H1 (cell line): ENCODE data around the gene AURKB. TPM values are rescaled to one million over a fixed set of nuclear protein-coding genes. Genes with fewer than 3 reads are reported as not detected.
A peak's percentile ranks its signal among the peaks of the same experiment; 100 is the strongest.

Source experiments
- CTCF ChIA-PET: fragments of 300-600 bp; sonication (Branson Sonifier 250); formaldehyde crosslinking; loops from one replicate; lab custom pipeline; 2021; ENCODE audit not compliant: partially characterized antibody; lab: Charles Lee
- POLR2A ChIA-PET: fragments of 300-600 bp; sonication (Branson Sonifier 250); formaldehyde crosslinking; loops from one replicate; lab custom pipeline; 2021; ENCODE audit warnings: inconsistent platforms; ENCODE audit not compliant: partially characterized antibody; lab: Charles Lee
- DNase-seq, 2 experiments: peaks; one replicate each; pipeline versions ENCODE4 v3.0.0 to v3.0.0-alpha.2; 2010 to 2022; ENCODE audit warnings: low spot score in 2 of 2, low read depth in 1 of 2, mixed read lengths in 1 of 2
- FAIRE-seq: peaks from 2 replicates; lab custom pipeline; 2011; peaks lifted over from hg19 to GRCh38; lab: Jason Lieb, UNC
- H2AFZ ChIP-seq: 2 replicates; pipeline ENCODE4 v1.8.1; 2012; ENCODE audit warnings: low read length, inconsistent platforms
- H2AK5ac ChIP-seq: 2 replicates; pipeline ENCODE4 v1.6.1; 2013; ENCODE audit warnings: low read depth, low read length
- H2BK120ac ChIP-seq: replicated peaks from 2 replicates; pipeline ENCODE3; 2013; ENCODE audit warnings: low read depth, low read length, inconsistent platforms
- H2BK12ac ChIP-seq: 2 replicates; pipeline ENCODE4 v1.6.1; 2013; ENCODE audit warnings: low read depth, low read length
- H2BK15ac ChIP-seq: 2 replicates; pipeline ENCODE4 v1.6.1; 2013; ENCODE audit warnings: low read length
- H2BK20ac ChIP-seq: 2 replicates; pipeline ENCODE4 v1.6.1; 2013; ENCODE audit warnings: low read length
- H2BK5ac ChIP-seq: 2 replicates; pipeline ENCODE4 v1.6.1; 2013; ENCODE audit warnings: low read depth, low read length
- H3K14ac ChIP-seq: 2 replicates; pipeline ENCODE4 v1.6.1; 2013; ENCODE audit warnings: inconsistent platforms; ENCODE audit not compliant: insufficient read length
- H3K18ac ChIP-seq: 2 replicates; pipeline ENCODE4 v1.6.1; 2013; ENCODE audit warnings: low read length; ENCODE audit errors: extremely low read depth
- H3K23ac ChIP-seq: 2 replicates; pipeline ENCODE4 v1.6.1; 2013; ENCODE audit warnings: inconsistent platforms; ENCODE audit not compliant: insufficient read length
- H3K23me2 ChIP-seq: 2 replicates; pipeline ENCODE4 v1.6.1; 2013; ENCODE audit warnings: low read depth, low read length
- H3K27ac ChIP-seq: 2 replicates; pipeline ENCODE4 v1.6.1; 2011; ENCODE audit warnings: low read depth, low read length, inconsistent platforms
- H3K27me3 ChIP-seq, 4 experiments: replicated peaks in 1 of 4; 1 replicate in 1 of 4; 2 replicates in 3 of 4; pipeline versions ENCODE4 v1.6.1 to v1.8.1; 2011 to 2013; ENCODE audit warnings: low read length in 3 of 4, mild to moderate bottlenecking in 3 of 4, inconsistent platforms in 2 of 4, mixed read lengths in 2 of 4, moderate library complexity in 1 of 4; ENCODE audit not compliant: control insufficient read depth in 3 of 4, insufficient read depth in 3 of 4; ENCODE audit errors: extremely low read depth in 1 of 4
- H3K36me3 ChIP-seq, 4 experiments: 2 replicates each; pipeline versions ENCODE4 v1.6.1 to v1.8.1; 2011 to 2013; ENCODE audit warnings: mild to moderate bottlenecking in 4 of 4, low read length in 3 of 4, moderate library complexity in 2 of 4, control low read depth in 1 of 4, inconsistent platforms in 1 of 4; ENCODE audit not compliant: insufficient read depth in 4 of 4, control insufficient read depth in 2 of 4
- H3K4ac ChIP-seq: replicated peaks from 2 replicates; pipeline ENCODE3; 2013; ENCODE audit warnings: low read length, low read depth, mixed read lengths, inconsistent platforms; ENCODE audit not compliant: insufficient read length
- H3K4me1 ChIP-seq, 4 experiments: replicated peaks in 1 of 4; 1 replicate in 1 of 4; 2 replicates in 3 of 4; pipeline versions ENCODE4 v1.6.1 to v1.8.1; 2011 to 2013; ENCODE audit warnings: low read length in 3 of 4, inconsistent platforms in 2 of 4, mixed read lengths in 1 of 4; ENCODE audit not compliant: insufficient read depth in 4 of 4, control insufficient read depth in 3 of 4
- H3K4me2 ChIP-seq, 2 experiments: 2 replicates each; pipeline versions ENCODE4 v1.6.1 to v1.8.1; 2011 to 2013; ENCODE audit warnings: low read depth in 2 of 2, low read length in 2 of 2, control low read depth in 1 of 2, inconsistent platforms in 1 of 2, mild to moderate bottlenecking in 1 of 2; ENCODE audit not compliant: insufficient read depth in 1 of 2
- H3K4me3 ChIP-seq, 4 experiments: fragments of 200-600, 300-600 bp in 1 of 4; sonication (generic), shearing (Covaris generic), sonication (Bioruptor Twin) in 1 of 4; 2 replicates each; pipeline versions ENCODE4 v1.5.1 to v1.8.1; 2011 to 2016; ENCODE audit warnings: low read length in 4 of 4, low read depth in 3 of 4, control low read depth in 2 of 4, inconsistent platforms in 2 of 4, mild to moderate bottlenecking in 2 of 4, mixed read lengths in 1 of 4, moderate library complexity in 1 of 4; ENCODE audit not compliant: insufficient read depth in 2 of 4; ENCODE audit errors: extremely low read depth in 1 of 4
- H3K56ac ChIP-seq: replicated peaks from 2 replicates; pipeline ENCODE3; 2013; ENCODE audit warnings: low read depth, mild to moderate bottlenecking, mixed read lengths, low read length, inconsistent platforms; ENCODE audit not compliant: insufficient read length
- H3K79me1 ChIP-seq: 2 replicates; pipeline ENCODE4 v1.6.1; 2013; ENCODE audit warnings: low read depth, low read length, control low read depth
- H3K79me2 ChIP-seq, 2 experiments: 2 replicates each; pipeline versions ENCODE4 v1.6.1 to v1.8.1; 2012 to 2013; ENCODE audit warnings: low read length in 2 of 2, mild to moderate bottlenecking in 2 of 2, inconsistent platforms in 1 of 2; ENCODE audit not compliant: insufficient read depth in 2 of 2, control insufficient read depth in 1 of 2
- H3K9ac ChIP-seq, 4 experiments: replicated peaks in 1 of 4; 1 replicate in 1 of 4; 2 replicates in 3 of 4; pipeline versions ENCODE4 v1.6.1 to v1.8.1; 2011 to 2013; ENCODE audit warnings: low read depth in 3 of 4, low read length in 3 of 4, control low read depth in 2 of 4, mild to moderate bottlenecking in 2 of 4, moderate library complexity in 2 of 4, inconsistent platforms in 1 of 4; ENCODE audit errors: extremely low read depth in 1 of 4
- H3K9me3 ChIP-seq, 2 experiments: 2 replicates each; pipeline versions ENCODE4 v1.6.1 to v1.8.1; 2012 to 2013; ENCODE audit warnings: mild to moderate bottlenecking in 2 of 2, moderate library complexity in 2 of 2, control low read depth in 1 of 2, inconsistent platforms in 1 of 2, low read depth in 1 of 2, low read length in 1 of 2, mixed read lengths in 1 of 2; ENCODE audit not compliant: insufficient read depth in 2 of 2
- H4K20me1 ChIP-seq, 2 experiments: replicated peaks in 1 of 2; 2 replicates each; pipeline versions ENCODE3 to v1.8.1; 2011 to 2013; ENCODE audit warnings: inconsistent platforms in 2 of 2, low read length in 2 of 2, mild to moderate bottlenecking in 1 of 2; ENCODE audit not compliant: insufficient read depth in 2 of 2, control insufficient read depth in 1 of 2
- H4K5ac ChIP-seq: 2 replicates; pipeline ENCODE4 v1.6.1; 2013; ENCODE audit warnings: low read length, low read depth, mixed read lengths, inconsistent platforms; ENCODE audit not compliant: insufficient read length
- H4K8ac ChIP-seq: 2 replicates; pipeline ENCODE4 v1.8.0; 2013; ENCODE audit warnings: mild to moderate bottlenecking, moderate library complexity, low read length, inconsistent platforms; ENCODE audit not compliant: insufficient read depth; ENCODE audit errors: extremely low read depth
- H4K91ac ChIP-seq: replicated peaks from 2 replicates; pipeline ENCODE3; 2013; ENCODE audit warnings: low read length, mixed read lengths, inconsistent platforms; ENCODE audit not compliant: insufficient read length
- BACH1 ChIP-seq: IDR thresholded peaks from 2 replicates; pipeline ENCODE4 v1.6.1; 2012; ENCODE audit warnings: low read length, improper control_type of control experiment
- CHD2 ChIP-seq: IDR thresholded peaks from 2 replicates; pipeline ENCODE4 v1.6.1; 2012; ENCODE audit warnings: low read length, improper control_type of control experiment
- CREB1 ChIP-seq: IDR thresholded peaks from 2 replicates; pipeline ENCODE4 v1.6.1; 2012; ENCODE audit warnings: inconsistent platforms
- CTBP2 ChIP-seq: IDR thresholded peaks from 2 replicates; pipeline ENCODE4 v1.7.0; 2011; ENCODE audit warnings: borderline replicate concordance, mild to moderate bottlenecking, moderate library complexity, mixed read lengths, low read length; ENCODE audit not compliant: insufficient read depth, insufficient read length
- EGR1 ChIP-seq: IDR thresholded peaks from 2 replicates; pipeline ENCODE4 v1.6.1; 2011; ENCODE audit warnings: low read depth, low read length, borderline replicate concordance
- EP300 ChIP-seq, 2 experiments: IDR thresholded peaks; 1 replicate in 1 of 2; 2 replicates in 1 of 2; pipeline ENCODE4 v1.6.1; 2011 to 2012; ENCODE audit warnings: low read depth in 2 of 2, low read length in 2 of 2, mild to moderate bottlenecking in 2 of 2, borderline replicate concordance in 1 of 2, inconsistent platforms in 1 of 2, moderate library complexity in 1 of 2
- EZH2 ChIP-seq: fragments of 200-600 bp; sonication (generic); IDR thresholded peaks from 2 replicates; pipeline ENCODE4 v1.7.1; 2012; ENCODE audit warnings: low read depth, mild to moderate bottlenecking, moderate library complexity, low read length, inconsistent platforms; ENCODE audit not compliant: severe bottlenecking
- FOSL1 ChIP-seq: IDR thresholded peaks from 2 replicates; pipeline ENCODE4 v1.6.1; 2011; ENCODE audit warnings: mild to moderate bottlenecking, low read depth, low read length, moderate library complexity; ENCODE audit not compliant: insufficient read depth
- KDM1A ChIP-seq: fragments of 200-600, 300-600 bp; sonication (generic); IDR thresholded peaks from 2 replicates; pipeline ENCODE4 v1.7.1; 2016; ENCODE audit warnings: mild to moderate bottlenecking, low read length, borderline replicate concordance
- MAFK ChIP-seq: IDR thresholded peaks from 2 replicates; pipeline ENCODE4 v1.6.1; 2012; ENCODE audit warnings: low read depth, mild to moderate bottlenecking, improper control_type of control experiment, low read length
- SIN3A ChIP-seq, 2 experiments: IDR thresholded peaks in 1 of 2; conservative IDR thresholded peaks in 1 of 2; 2 replicates each; pipeline ENCODE4 v1.6.1; 2011 to 2012; ENCODE audit warnings: low read length in 2 of 2, improper control_type of control experiment in 1 of 2, low read depth in 1 of 2, mild to moderate bottlenecking in 1 of 2
- SP1 ChIP-seq: IDR thresholded peaks from 2 replicates; pipeline ENCODE4 v1.6.1; 2011; ENCODE audit warnings: low read depth, low read length
- WGBS, 2 experiments: shearing (Covaris generic) in 1 of 2; methylation state at CpG; one replicate each; pipeline versions ENCODE4 v1.1.6 to v1.1.7; 2013 to 2015; ENCODE audit warnings: low lambda C conversion rate in 2 of 2, mixed read lengths in 2 of 2, inconsistent platforms in 1 of 2, low coverage in 1 of 2, missing lambda C conversion rate in 1 of 2; ENCODE audit not compliant: insufficient replicate concordance in 2 of 2, insufficient coverage in 1 of 2, insufficient read length in 1 of 2; ENCODE audit errors: extremely low coverage in 1 of 2, missing lambda C conversion rate in 1 of 2; 5-methylcytosine and 5-hydroxymethylcytosine counted together
- polyA plus RNA-seq, 7 experiments: library from polyadenylated mRNA; depleted of rRNA in 3 of 7; stranded (reverse) in 5 of 7; unstranded in 2 of 7; fragments of >200 nt in 5 of 7; fragments of 200-250 nt in 2 of 7; gene quantifications; 1 replicate in 5 of 7; 2 replicates in 1 of 7; 4 replicates in 1 of 7; pipeline versions ENCODE4 v1.2.1 to v1.2.3, GENCODE V29; 2011 to 2013; ENCODE audit warnings: missing spikeins in 2 of 7, mixed read lengths in 2 of 7
- total RNA-seq: library from RNA; stranded (reverse); fragmentation: NEBNext Ultra II Directional; extraction: Animal tissue kit (Norgen Biotek cat#: 25700); gene quantifications from 2 replicates; pipeline ENCODE4 v1.2.1, GENCODE V29; 2021
- TF ChIP-seq, protein P1 (sequence below): IDR thresholded peaks from 2 replicates; pipeline ENCODE4 v1.6.1; 2011; ENCODE audit warnings: low read depth, mild to moderate bottlenecking, low read length; ENCODE audit not compliant: insufficient read depth

AURKB gene
- total and polyA plus RNA-seq, 2 of the 8 experiments (the other 6 are each of a cell fraction or from before 2014, with no cell fraction given), result 102 to 160 TPM

DNA sequence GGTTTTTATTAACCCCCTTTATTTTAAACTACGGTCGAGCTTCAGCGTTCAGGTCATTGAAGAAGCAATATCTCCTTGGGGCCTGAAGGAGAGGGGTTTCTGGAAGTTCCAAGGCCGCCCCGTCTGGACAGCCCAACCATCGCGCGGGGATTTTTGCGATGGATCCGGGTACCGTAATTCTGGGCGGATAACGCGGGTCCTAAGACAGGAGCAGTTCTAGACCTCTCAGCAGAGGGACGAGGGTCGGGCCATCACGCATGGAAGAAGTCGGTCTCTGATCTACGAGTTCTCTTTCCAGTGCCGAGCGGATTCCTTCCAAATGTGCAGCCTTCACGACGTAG is 24.0 kb downstream of the AURKB start:
- Histone ChIP-seq H3K4ac (no peak overlapping the region), H3K9me3 (no peaks in the 10 kb centered on the region), H3K23ac (no peak overlapping the region), H2BK120ac (no peak overlapping the region), H3K27me3 (peaks cover 2 to 17% (median 11%) of the 10 kb centered on the region in 4 experiments), H3K18ac (no peak overlapping the region), H2AK5ac (no peak overlapping the region), H3K79me1 (no peaks in the 10 kb centered on the region), H2AFZ (peak overlapping the region; percentile 83), H2BK20ac (no peak overlapping the region), H4K20me1 (peaks cover 2 to 6% of the 10 kb centered on the region in 2 experiments), H3K14ac (no peak overlapping the region), H4K5ac (no peak overlapping the region), H2BK15ac (no peak overlapping the region), H2BK5ac (no peak overlapping the region), H4K8ac (peak overlapping the region; percentile 74; the same call in 1 of the 2 replicates), H3K79me2 (no peaks in the 10 kb centered on the region), H3K56ac (peak overlapping the region; percentile 62), H3K23me2 (peaks cover 14% of the 10 kb centered on the region), H3K4me2 (peak overlapping the region; percentile 86 to 98), H3K4me3 (peak overlapping the region; percentile 79 to 99 (median 93)), H2BK12ac (no peak overlapping the region), H4K91ac (no peak overlapping the region), H3K4me1 (peaks cover 4 to 15% (median 9%) of the 10 kb centered on the region in 4 experiments; a peak in 6 of 7 replicates), H3K27ac (0 out of 2 replicates have a peak overlapping the region, but pooled peaks have one; percentile 9), H3K36me3 (no peaks in the 10 kb centered on the region), H3K9ac (peak overlapping the region in 3 of 4 experiments; percentile 32 to 64 (median 62); a peak in 6 of 7 replicates)
- CTCF ChIA-PET, result interaction anchor here (0.8 to 3.7 kb wide), 5 partner anchors 10 to 199 kb away, joined by 3 to 26 read pairs (median 4); partner anchors contain the start of gene TMEM107
- FAIRE-seq (no peak), DNase-seq (no peak)
- POLR2A ChIA-PET, result interaction anchor here (0.9 to 19.9 kb wide), 11 partner anchors 10 to 63 kb away, joined by 3 to 373 read pairs (median 8); partner anchors contain the start of genes AURKB, CTC1, PFAS and TMEM107
- 0% methylated on average over 23 of the region's 23 CpGs; no CpG with 5 or more reads in 1 of the 2 experiments for WGBS, 2 experiments
- TF ChIP-seq KDM1A (0 out of 2 replicates have a peak, but pooled peaks have one; percentile 9), CTBP2 (no peak), FOSL1 (no peak), CREB1 (no peak), EP300 (IDR thresholded peaks at IDR 0.05; ENCODE audit: borderline replicate concordance in 1 of 2, low read depth in 2 of 2, low read length in 2 of 2) (no peak), CHD2 (no peak), SP1 (no peak), EZH2 (no peak), BACH1 (no peak), SIN3A (conservative IDR thresholded peaks at IDR 0.05 in 1 of 2, IDR thresholded peaks at IDR 0.05 in 1 of 2; ENCODE audit: low read depth in 1 of 2, low read length in 2 of 2) (no peak), MAFK (no peak), EGR1 (no peak)
- TF ChIP-seq, protein P1, sequence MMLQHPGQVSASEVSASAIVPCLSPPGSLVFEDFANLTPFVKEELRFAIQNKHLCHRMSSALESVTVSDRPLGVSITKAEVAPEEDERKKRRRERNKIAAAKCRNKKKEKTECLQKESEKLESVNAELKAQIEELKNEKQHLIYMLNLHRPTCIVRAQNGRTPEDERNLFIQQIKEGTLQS, result no peak
